Colonic mucosa (tissue), 4 donors: Measurements from ENCODE around the gene ARPC2. TPM values are rescaled to one million over a fixed set of nuclear protein-coding genes. Genes with fewer than 3 reads are reported as not detected.

Source experiments
- DNase-seq: peaks from one replicate; pipeline ENCODE4 v3.0.0-alpha.2; 2020
- H3K27ac ChIP-seq: fragments of 200-600 bp; one replicate; pipeline ENCODE4 v1.8.0; 2021
- H3K27me3 ChIP-seq: fragments of 200-600 bp; one replicate; pipeline ENCODE4 v1.8.0; 2021
- H3K36me3 ChIP-seq: fragments of 200-600 bp; one replicate; pipeline ENCODE4 v1.8.0; 2021
- H3K4me1 ChIP-seq: fragments of 200-600 bp; one replicate; pipeline ENCODE4 v1.8.0; 2021; ENCODE audit warnings: mild to moderate bottlenecking
- H3K4me3 ChIP-seq: fragments of 200-600 bp; one replicate; pipeline ENCODE4 v1.8.0; 2021
- H3K9ac ChIP-seq, 2 donors: one replicate each; pipeline ENCODE4 v1.7.0; 2013; ENCODE audit warnings: control low read depth in 2 of 2, low read depth in 2 of 2, low read length in 2 of 2
- H3K9me3 ChIP-seq: fragments of 200-600 bp; one replicate; pipeline ENCODE4 v1.8.0; 2021
- CTCF ChIP-seq: fragments of 200-600 bp; IDR thresholded peaks from one replicate; pipeline ENCODE4 v1.8.0; 2022; ENCODE audit warnings: antibody characterized with exemption, mild to moderate bottlenecking
- intact Hi-C: fragments of 100-400 bp; cut with DNase I; formaldehyde crosslinking; loops from one replicate; pipeline ENCODE4 v1.14.1; 2022
- microRNA-seq: library from miRNA; unstranded; fragments of <30 nt; microRNA quantifications from one replicate; pipeline ENCODE4, GENCODE V29; 2019
- total RNA-seq, 2 donors: library from RNA; stranded (reverse); fragmentation: NEBNext Ultra II Directional in 1 of 2; extraction: Animal tissue kit (Norgen Biotek cat#: 25700) in 1 of 2; gene quantifications; one replicate each; pipeline ENCODE4 v1.2.1, GENCODE V29; 2021
- donor health status: healthy.
- donor health status: DM: no; HTN: no; CAD: no.
- donor health status: DM: no; HTN: no; CAD: no.

Gene ARPC2
- total RNA-seq, 2 donors from 2014 or later: 282 to 346 TPM

GRCh38 chr2:218298314-218298875 is 81.4 kb downstream of the ARPC2 start:
- Histone ChIP-seq H3K36me3 (no peaks in the 10 kb centered on the region), H3K27me3 (no peaks in the 10 kb centered on the region), H3K9ac (no peak overlapping the region), H3K27ac (no peak overlapping the region), H3K4me1 (no peaks in the 10 kb centered on the region), H3K9me3 (no peaks in the 10 kb centered on the region), H3K4me3 (no peak overlapping the region)
- no peak for DNase-seq
- no peak for TF ChIP-seq CTCF
- intact Hi-C loops: no loop called here

- no peak overlapping the region for H3K27ac ChIP-seq
- intact Hi-C loops: loop anchor here (2.0 to 5.0 kb wide), 3 partner anchors 57 to 167 kb away; partner anchors contain the start of gene CATIP
- no peak overlapping the region for H3K9ac ChIP-seq
- H3K36me3 ChIP-seq: no peaks in the 10 kb centered on the region
- no peak overlapping the region for H3K4me3 ChIP-seq
- no peaks in the 10 kb centered on the region for H3K4me1 ChIP-seq
- DNase-seq: no peak
- no peak for TF ChIP-seq CTCF
- H3K9me3 ChIP-seq: no peaks in the 10 kb centered on the region
- no peaks in the 10 kb centered on the region for H3K27me3 ChIP-seq
These were observed 83.2 kb downstream of the ARPC2 start for GRCh38 chr2:218300141-218300540.

- no peaks in the 10 kb centered on the region for H3K27me3 ChIP-seq
- H3K27ac ChIP-seq: no peak overlapping the region
- DNase-seq: peak; percentile 94
- no peaks in the 10 kb centered on the region for H3K9me3 ChIP-seq
- H3K36me3 ChIP-seq: no peaks in the 10 kb centered on the region
- no peak overlapping the region for H3K4me3 ChIP-seq
- intact Hi-C loops: loop anchor here (2.0 to 5.0 kb wide), 3 partner anchors 56 to 166 kb away; partner anchors contain the start of gene CATIP
- H3K9ac ChIP-seq: peak overlapping the region in 1 of 2 donors; percentile 34
- no peaks in the 10 kb centered on the region for H3K4me1 ChIP-seq
- peak; percentile 96 for TF ChIP-seq CTCF
These were observed 84.3 kb downstream of the ARPC2 start for GRCh38 chr2:218301176-218301819.

Small RNA genes within 50 kb of the gene (microRNA-seq; reads per million reads assigned to microRNA genes)
- 5.0 reads per million for gene MIR6513

Other genes with a start within 250 kb of the ARPC2 start
- gene TNS1, start 214.2 kb upstream of the ARPC2 start, total RNA-seq: 100 to 1,000 TPM in 1 of 2 donors, 10 to 100 TPM in 1; 20.6 to 164 TPM
- gene RUFY4, start 147.9 kb upstream of the ARPC2 start, total RNA-seq: not detected
- under 1 TPM; 0.07 to 0.35 TPM for gene CXCR2, start 91.2 kb upstream of the ARPC2 start, total RNA-seq
- gene CXCR1, start 50.2 kb upstream of the ARPC2 start, total RNA-seq: under 1 TPM in 1 of 2 donors, not detected in 1; 0.13 TPM
- 1 to 10 TPM; 1.1 to 1.3 TPM for gene GPBAR1, start 43.8 kb downstream of the ARPC2 start, total RNA-seq
- 100 to 1,000 TPM in 1 of 2 donors, 10 to 100 TPM in 1; 96.1 to 137 TPM for gene AAMP, start 52.9 kb downstream of the ARPC2 start, total RNA-seq
- 100 to 1,000 TPM; 109 to 136 TPM for gene PNKD, start 53.3 kb downstream of the ARPC2 start, total RNA-seq
- gene TMBIM1, start 75.3 kb downstream of the ARPC2 start, total RNA-seq: 100 to 1,000 TPM; 273 to 375 TPM
- gene CATIP, start 139.7 kb downstream of the ARPC2 start, total RNA-seq: not detected
- gene SLC11A1, start 165.1 kb downstream of the ARPC2 start, total RNA-seq: 1 to 10 TPM; 1.1 to 1.8 TPM
- gene CTDSP1, start 182.7 kb downstream of the ARPC2 start, total RNA-seq: 100 to 1,000 TPM; 137 to 150 TPM
- gene VIL1, start 201.9 kb downstream of the ARPC2 start, total RNA-seq: 100 to 1,000 TPM; 545 to 634 TPM